ENCODE data around the gene MAPK8. TPM values are rescaled to one million over a fixed set of nuclear protein-coding genes. Genes with fewer than 3 reads are reported as not detected.

MAPK8 gene
- total and polyA plus RNA-seq, 9 of the 15 experiments (the other 6 are each of a cell fraction or from before 2014, with no cell fraction given): 6.4 to 159 (median 71.0) TPM

DNA sequence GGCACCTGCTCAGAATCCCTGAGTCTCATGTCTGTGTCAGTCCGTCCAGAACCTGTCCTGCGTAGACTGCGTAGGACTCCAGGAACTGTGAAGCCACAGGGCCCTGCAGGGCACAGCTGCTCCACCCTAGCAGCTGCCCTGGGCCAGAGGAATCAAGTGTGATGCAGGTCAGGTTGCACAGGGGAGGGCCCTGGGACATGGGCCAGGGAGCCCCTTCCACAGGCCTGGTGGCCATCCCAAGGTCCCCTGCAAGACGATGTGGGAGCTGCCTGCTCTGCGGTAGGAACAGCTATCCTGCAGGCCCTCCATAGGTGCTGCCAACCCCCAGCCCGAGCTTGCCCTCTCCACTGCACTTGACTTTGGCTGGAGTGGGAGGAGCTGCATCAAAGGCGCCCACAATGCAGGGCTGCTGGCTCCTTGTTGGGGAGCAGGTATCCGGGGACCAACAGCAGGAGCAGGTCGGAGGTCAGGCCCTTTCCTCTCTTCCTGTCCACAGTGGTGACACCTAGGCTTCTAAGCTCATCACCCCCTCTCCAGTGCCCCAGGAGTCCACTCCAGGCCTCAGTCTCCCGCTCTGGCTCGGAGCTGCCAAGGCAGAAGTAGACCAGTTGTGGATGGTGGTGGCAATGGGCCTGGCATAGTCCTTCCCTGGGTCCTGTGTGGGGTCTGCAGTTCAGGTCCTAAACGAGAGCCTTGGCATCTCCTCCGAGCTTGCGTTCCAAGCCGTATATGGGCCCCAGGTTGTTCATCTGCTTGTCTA is 149.1 kb downstream of the MAPK8 start:
- FAIRE-seq: no peak
- intact Hi-C loops (cut with micrococcal nuclease): loop anchor here (2.0 kb wide), 1 partner anchor 15 kb away; no protein-coding TSS in a partner anchor
- no peak for DNase-seq (ENCODE audit: extremely low read depth in 1 of 4, low spot score in 3 of 4)
- in situ Hi-C loops (cut with MboI): no loop called here
- Histone ChIP-seq H3K27ac (ENCODE audit: extremely low read depth, low read depth, low read length) (peak overlapping the region; percentile 62; the same call in 2 of the 3 replicates), H3K9me1 (ENCODE audit: control insufficient read depth, insufficient read depth, low read length) (no peaks in the 10 kb centered on the region), H3K79me2 (ENCODE audit: control insufficient read depth, insufficient read depth, low read length) (peaks cover 14% of the 10 kb centered on the region; the same call in 2 of the 3 replicates), H3K27me3 (ENCODE audit: control insufficient read depth in 2 of 2, insufficient read depth in 2 of 2, low read length in 2 of 2) (no peaks in the 10 kb centered on the region), H2AFZ (ENCODE audit: low read depth, low read length) (no peak overlapping the region), H3K9me3 (replicated peaks; ENCODE audit: control insufficient read depth, insufficient read depth, low read depth, low read length) (no peaks in the 10 kb centered on the region), H3K4me2 (ENCODE audit: insufficient read depth, low read length) (no peak overlapping the region), H3K4me3 (no peak overlapping the region), H3K9ac (ENCODE audit: insufficient read depth in 1 of 2, low read depth in 2 of 2, low read length in 2 of 2) (peak overlapping the region; percentile 11 to 82; a peak in 3 of 4 replicates), H3K36me3 (ENCODE audit: control insufficient read depth, insufficient read depth, low read length) (peaks cover 58% of the 10 kb centered on the region; the same call in 2 of the 3 replicates), H4K20me1 (replicated peaks; ENCODE audit: control insufficient read depth, insufficient read depth, low read length) (no peaks in the 10 kb centered on the region), H3K4me1 (replicated peaks in 1 of 2; ENCODE audit: control insufficient read depth in 2 of 2, insufficient read depth in 2 of 2, low read length in 2 of 2) (peaks cover 47 to 71% of the 10 kb centered on the region in 2 experiments)
- ATAC-seq: no peak
- no TSS peak for BruUV-seq (replicated peaks)
- POLR2A ChIA-PET: interaction anchor here (0.6 to 3.0 kb wide), 5 partner anchors 10 to 168 kb away, joined by 3 to 17 read pairs (median 3); no protein-coding TSS in a partner anchor
- 92% methylated on average over 15 of the region's 15 CpGs for WGBS (ENCODE audit: insufficient coverage, low coverage, missing lambda C conversion rate)
- CTCF ChIA-PET (ENCODE audit: low intra/inter-chr PET ratio): no interaction called here
- no peak for TF ChIP-seq HOXB6 (CRISPR knock-in tag; IDR thresholded peaks at IDR 0.05; ENCODE audit: borderline replicate concordance)
- TF ChIP-seq MTA3 (IDR thresholded peaks at IDR 0.05; ENCODE audit: borderline replicate concordance): no peak
- TF ChIP-seq, protein P1, sequence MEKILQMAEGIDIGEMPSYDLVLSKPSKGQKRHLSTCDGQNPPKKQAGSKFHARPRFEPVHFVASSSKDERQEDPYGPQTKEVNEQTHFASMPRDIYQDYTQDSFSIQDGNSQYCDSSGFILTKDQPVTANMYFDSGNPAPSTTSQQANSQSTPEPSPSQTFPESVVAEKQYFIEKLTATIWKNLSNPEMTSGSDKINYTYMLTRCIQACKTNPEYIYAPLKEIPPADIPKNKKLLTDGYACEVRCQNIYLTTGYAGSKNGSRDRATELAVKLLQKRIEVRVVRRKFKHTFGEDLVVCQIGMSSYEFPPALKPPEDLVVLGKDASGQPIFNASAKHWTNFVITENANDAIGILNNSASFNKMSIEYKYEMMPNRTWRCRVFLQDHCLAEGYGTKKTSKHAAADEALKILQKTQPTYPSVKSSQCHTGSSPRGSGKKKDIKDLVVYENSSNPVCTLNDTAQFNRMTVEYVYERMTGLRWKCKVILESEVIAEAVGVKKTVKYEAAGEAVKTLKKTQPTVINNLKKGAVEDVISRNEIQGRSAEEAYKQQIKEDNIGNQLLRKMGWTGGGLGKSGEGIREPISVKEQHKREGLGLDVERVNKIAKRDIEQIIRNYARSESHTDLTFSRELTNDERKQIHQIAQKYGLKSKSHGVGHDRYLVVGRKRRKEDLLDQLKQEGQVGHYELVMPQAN (IDR thresholded peaks at IDR 0.05; ENCODE audit: borderline replicate concordance): no peak
- TF ChIP-seq HCFC1 (IDR thresholded peaks at IDR 0.05; ENCODE audit: low read depth, low read length): no peak
- no peak for TF ChIP-seq ZNF316 (IDR thresholded peaks at IDR 0.05)
- TF ChIP-seq, protein P2, sequence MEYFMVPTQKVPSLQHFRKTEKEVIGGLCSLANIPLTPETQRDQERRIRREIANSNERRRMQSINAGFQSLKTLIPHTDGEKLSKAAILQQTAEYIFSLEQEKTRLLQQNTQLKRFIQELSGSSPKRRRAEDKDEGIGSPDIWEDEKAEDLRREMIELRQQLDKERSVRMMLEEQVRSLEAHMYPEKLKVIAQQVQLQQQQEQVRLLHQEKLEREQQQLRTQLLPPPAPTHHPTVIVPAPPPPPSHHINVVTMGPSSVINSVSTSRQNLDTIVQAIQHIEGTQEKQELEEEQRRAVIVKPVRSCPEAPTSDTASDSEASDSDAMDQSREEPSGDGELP (CRISPR knock-in tag; IDR thresholded peaks at IDR 0.05; ENCODE audit: borderline replicate concordance): peak; percentile 14; the same call in 1 of the 2 replicates
- TF ChIP-seq NFATC3 (IDR thresholded peaks at IDR 0.05): no peak
- TF ChIP-seq, protein P3, sequence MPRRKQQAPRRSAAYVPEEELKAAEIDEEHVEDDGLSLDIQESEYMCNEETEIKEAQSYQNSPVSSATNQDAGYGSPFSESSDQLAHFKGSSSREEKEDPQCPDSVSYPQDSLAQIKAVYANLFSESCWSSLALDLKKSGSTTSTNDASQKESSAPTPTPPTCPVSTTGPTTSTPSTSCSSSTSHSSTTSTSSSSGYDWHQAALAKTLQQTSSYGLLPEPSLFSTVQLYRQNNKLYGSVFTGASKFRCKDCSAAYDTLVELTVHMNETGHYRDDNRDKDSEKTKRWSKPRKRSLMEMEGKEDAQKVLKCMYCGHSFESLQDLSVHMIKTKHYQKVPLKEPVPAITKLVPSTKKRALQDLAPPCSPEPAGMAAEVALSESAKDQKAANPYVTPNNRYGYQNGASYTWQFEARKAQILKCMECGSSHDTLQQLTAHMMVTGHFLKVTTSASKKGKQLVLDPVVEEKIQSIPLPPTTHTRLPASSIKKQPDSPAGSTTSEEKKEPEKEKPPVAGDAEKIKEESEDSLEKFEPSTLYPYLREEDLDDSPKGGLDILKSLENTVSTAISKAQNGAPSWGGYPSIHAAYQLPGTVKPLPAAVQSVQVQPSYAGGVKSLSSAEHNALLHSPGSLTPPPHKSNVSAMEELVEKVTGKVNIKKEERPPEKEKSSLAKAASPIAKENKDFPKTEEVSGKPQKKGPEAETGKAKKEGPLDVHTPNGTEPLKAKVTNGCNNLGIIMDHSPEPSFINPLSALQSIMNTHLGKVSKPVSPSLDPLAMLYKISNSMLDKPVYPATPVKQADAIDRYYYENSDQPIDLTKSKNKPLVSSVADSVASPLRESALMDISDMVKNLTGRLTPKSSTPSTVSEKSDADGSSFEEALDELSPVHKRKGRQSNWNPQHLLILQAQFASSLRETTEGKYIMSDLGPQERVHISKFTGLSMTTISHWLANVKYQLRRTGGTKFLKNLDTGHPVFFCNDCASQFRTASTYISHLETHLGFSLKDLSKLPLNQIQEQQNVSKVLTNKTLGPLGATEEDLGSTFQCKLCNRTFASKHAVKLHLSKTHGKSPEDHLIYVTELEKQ (CRISPR knock-in tag; IDR thresholded peaks at IDR 0.05): no peak
- no peak for TF ChIP-seq ZNF408 (CRISPR knock-in tag; IDR thresholded peaks at IDR 0.05; ENCODE audit: low read depth)
- TF ChIP-seq ATF7 (IDR thresholded peaks at IDR 0.05): no peak
- TF ChIP-seq, protein P4, sequence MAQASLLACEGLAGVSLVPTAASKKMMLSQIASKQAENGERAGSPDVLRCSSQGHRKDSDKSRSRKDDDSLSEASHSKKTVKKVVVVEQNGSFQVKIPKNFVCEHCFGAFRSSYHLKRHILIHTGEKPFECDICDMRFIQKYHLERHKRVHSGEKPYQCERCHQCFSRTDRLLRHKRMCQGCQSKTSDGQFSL (CRISPR knock-in tag; IDR thresholded peaks at IDR 0.05): 0 out of 2 replicates have a peak, but pooled peaks have one; percentile 35
- TF ChIP-seq, protein P4 (tag; IDR thresholded peaks at IDR 0.05): no peak
- TF ChIP-seq ZC3H4 (CRISPR knock-in tag; IDR thresholded peaks at IDR 0.05; ENCODE audit: borderline replicate concordance): no peak
- peak; percentile 11 for TF ChIP-seq HMGN3 (IDR thresholded peaks at IDR 0.05; ENCODE audit: borderline replicate concordance, extremely low read depth, insufficient read length, low read depth, low read length)

Measured in K562 (cell line).